MM.1S (cell line): ENCODE results near the gene MAP4.

Experiments
- DNase-seq: peaks from one replicate; pipeline ENCODE4 v3.0.0-alpha.2; 2015
- H2AFZ ChIP-seq: fragments of 300-600 bp; sonication (generic); 2 replicates; pipeline ENCODE4 v1.6.0; 2016; ENCODE audit warnings: antibody characterized with exemption, low read length
- H3F3A ChIP-seq: fragments of 300-600 bp; sonication (generic); 2 replicates; pipeline ENCODE4 v1.6.1; 2016; ENCODE audit warnings: mild to moderate bottlenecking, antibody characterized with exemption, low read length, moderate library complexity, mixed read lengths; ENCODE audit not compliant: insufficient read depth
- H3K27ac ChIP-seq: fragments of 300-600 bp; sonication (generic); 2 replicates; pipeline ENCODE4 v1.5.1; 2016; ENCODE audit warnings: mild to moderate bottlenecking, low read length
- H3K27me3 ChIP-seq: fragments of 300-600 bp; sonication (generic); replicated peaks from 2 replicates; pipeline ENCODE4 v1.6.0; 2016; ENCODE audit warnings: low read length; ENCODE audit not compliant: insufficient read depth
- H3K36me3 ChIP-seq: fragments of 300-600 bp; sonication (generic); replicated peaks from 2 replicates; pipeline ENCODE4 v1.6.1; 2016; ENCODE audit warnings: mild to moderate bottlenecking, low read length, mixed read lengths; ENCODE audit not compliant: insufficient read depth
- H3K4me1 ChIP-seq: fragments of 300-600 bp; sonication (generic); 2 replicates; pipeline ENCODE4 v1.6.1; 2016; ENCODE audit warnings: low read length, mixed read lengths
- H3K4me2 ChIP-seq: fragments of 300-600 bp; sonication (generic); 2 replicates; pipeline ENCODE4 v1.6.0; 2016; ENCODE audit warnings: low read depth, low read length
- H3K4me3 ChIP-seq: fragments of 300-600 bp; sonication (generic); 2 replicates; pipeline ENCODE4 v1.5.1; 2016; ENCODE audit warnings: low read length, mixed read lengths
- H3K79me2 ChIP-seq: fragments of 300-600 bp; sonication (generic); 2 replicates; pipeline ENCODE4 v1.6.1; 2016; ENCODE audit warnings: mixed run types, low read length, mixed read lengths
- H3K9ac ChIP-seq: fragments of 300-600 bp; sonication (generic); 2 replicates; pipeline ENCODE4 v1.6.1; 2016; ENCODE audit warnings: low read length, mixed read lengths
- H3K9me2 ChIP-seq: fragments of 300-600 bp; sonication (generic); replicated peaks from 2 replicates; pipeline ENCODE4 v1.6.1; 2016; ENCODE audit warnings: mild to moderate bottlenecking, low read length, mixed read lengths; ENCODE audit not compliant: insufficient read depth
- H3K9me3 ChIP-seq: fragments of 300-600 bp; sonication (generic); replicated peaks from 2 replicates; pipeline ENCODE4 v1.6.1; 2016; ENCODE audit warnings: mild to moderate bottlenecking, low read length, mixed read lengths; ENCODE audit not compliant: insufficient read depth
- H4K20me1 ChIP-seq: fragments of 300-600 bp; sonication (generic); 2 replicates; pipeline ENCODE4 v1.6.1; 2016; ENCODE audit warnings: mild to moderate bottlenecking, low read length, moderate library complexity, mixed read lengths; ENCODE audit not compliant: insufficient read depth
- EZH2 ChIP-seq: fragments of 300-600 bp; sonication (generic); optimal IDR thresholded peaks from 2 replicates; pipeline ENCODE3; 2017; ENCODE audit warnings: low read depth, mild to moderate bottlenecking, antibody characterized with exemption, low read length, mixed read lengths
- EZH2phosphoT487 ChIP-seq: fragments of 300-600 bp; sonication (generic); IDR thresholded peaks from 2 replicates; pipeline ENCODE4 v1.6.1; 2018; ENCODE audit warnings: antibody characterized with exemption, low read length
- TF ChIP-seq, protein P1 (sequence below): fragments of 300-600 bp; sonication (generic); IDR thresholded peaks from 2 replicates; pipeline ENCODE4 v1.5.1; 2016; ENCODE audit warnings: antibody characterized with exemption, low read length, mixed read lengths

Gene MAP4

DNA sequence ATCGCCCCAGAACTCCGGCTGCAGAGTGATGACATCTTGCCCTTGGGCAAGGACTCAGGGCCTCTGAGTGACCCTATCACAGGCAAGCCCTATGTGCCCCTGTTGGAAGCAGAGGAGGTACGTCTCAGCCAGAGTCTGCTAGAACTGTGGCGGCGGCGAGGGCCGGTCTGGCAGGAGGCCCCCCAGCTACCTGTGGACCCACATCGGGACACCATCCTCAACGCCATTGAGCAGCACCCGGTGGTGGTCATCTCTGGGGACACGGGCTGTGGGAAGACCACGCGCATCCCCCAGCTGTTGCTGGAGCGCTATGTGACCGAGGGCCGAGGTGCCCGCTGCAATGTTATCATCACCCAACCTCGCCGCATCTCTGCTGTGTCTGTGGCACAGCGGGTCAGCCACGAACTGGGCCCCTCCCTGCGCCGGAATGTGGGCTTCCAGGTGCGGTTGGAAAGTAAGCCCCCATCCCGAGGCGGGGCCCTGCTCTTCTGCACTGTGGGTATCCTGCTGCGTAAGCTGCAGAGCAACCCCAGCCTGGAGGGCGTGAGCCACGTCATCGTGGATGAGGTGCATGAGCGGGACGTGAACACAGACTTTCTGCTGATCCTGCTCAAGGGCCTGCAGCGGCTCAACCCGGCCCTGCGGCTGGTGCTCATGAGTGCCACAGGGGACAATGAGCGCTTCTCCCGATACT lies 169.9 kb downstream of the MAP4 start:
- no peak overlapping the region for H3K4me3 ChIP-seq
- no peak for DNase-seq
- H3K79me2 ChIP-seq = no peaks in the 10 kb centered on the region
- H3K4me1 ChIP-seq = no peaks in the 10 kb centered on the region
- H4K20me1 ChIP-seq = no peaks in the 10 kb centered on the region
- no peaks in the 10 kb centered on the region for H3K27me3 ChIP-seq
- no peak overlapping the region for H3K27ac ChIP-seq
- no peaks in the 10 kb centered on the region for H3K9me3 ChIP-seq
- no peaks in the 10 kb centered on the region for H3K9me2 ChIP-seq
- H3K4me2 ChIP-seq = no peak overlapping the region
- no peak overlapping the region for H3K9ac ChIP-seq
- TF ChIP-seq, protein P1, sequence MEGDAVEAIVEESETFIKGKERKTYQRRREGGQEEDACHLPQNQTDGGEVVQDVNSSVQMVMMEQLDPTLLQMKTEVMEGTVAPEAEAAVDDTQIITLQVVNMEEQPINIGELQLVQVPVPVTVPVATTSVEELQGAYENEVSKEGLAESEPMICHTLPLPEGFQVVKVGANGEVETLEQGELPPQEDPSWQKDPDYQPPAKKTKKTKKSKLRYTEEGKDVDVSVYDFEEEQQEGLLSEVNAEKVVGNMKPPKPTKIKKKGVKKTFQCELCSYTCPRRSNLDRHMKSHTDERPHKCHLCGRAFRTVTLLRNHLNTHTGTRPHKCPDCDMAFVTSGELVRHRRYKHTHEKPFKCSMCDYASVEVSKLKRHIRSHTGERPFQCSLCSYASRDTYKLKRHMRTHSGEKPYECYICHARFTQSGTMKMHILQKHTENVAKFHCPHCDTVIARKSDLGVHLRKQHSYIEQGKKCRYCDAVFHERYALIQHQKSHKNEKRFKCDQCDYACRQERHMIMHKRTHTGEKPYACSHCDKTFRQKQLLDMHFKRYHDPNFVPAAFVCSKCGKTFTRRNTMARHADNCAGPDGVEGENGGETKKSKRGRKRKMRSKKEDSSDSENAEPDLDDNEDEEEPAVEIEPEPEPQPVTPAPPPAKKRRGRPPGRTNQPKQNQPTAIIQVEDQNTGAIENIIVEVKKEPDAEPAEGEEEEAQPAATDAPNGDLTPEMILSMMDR = no peak
- TF ChIP-seq EZH2phosphoT487 (no peak), EZH2 (no peak)
- H2AFZ ChIP-seq = no peak overlapping the region
- peaks cover 24% of the 10 kb centered on the region for H3K36me3 ChIP-seq
- H3F3A ChIP-seq = no peaks in the 10 kb centered on the region; the same call in 1 of the 2 replicates

DNA sequence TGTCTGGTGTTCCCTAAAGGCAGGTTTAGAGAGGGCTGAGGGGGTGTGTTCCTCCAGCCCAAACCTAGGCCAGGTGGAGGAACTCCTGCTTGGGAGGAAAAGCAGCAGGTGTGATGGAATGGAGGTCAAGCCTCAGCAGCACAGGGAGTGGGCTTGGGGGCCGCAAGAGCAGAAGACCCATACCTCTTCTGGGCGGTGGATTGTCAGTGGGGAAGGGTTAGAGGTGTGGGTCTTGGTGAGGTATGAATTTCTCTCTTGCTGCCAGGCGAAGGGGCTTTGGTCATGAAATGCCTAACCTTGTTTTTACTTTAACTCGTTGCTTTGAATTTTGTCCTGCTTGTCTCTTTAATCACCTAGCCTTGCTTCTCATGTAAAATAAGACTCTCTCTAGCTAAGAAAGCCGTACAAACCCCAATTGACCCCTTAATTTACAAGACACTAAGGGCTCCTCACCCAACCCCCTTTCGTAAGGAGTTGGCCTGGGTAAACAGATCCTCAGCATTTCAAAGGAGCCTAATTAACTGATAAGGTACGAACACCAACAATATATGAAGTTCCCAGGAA lies 174.3 kb downstream of the MAP4 start:
- Histone ChIP-seq H2AFZ (no peak overlapping the region), H3K9ac (no peak overlapping the region), H3K36me3 (peaks cover 18% of the 10 kb centered on the region), H3K4me3 (no peak overlapping the region), H4K20me1 (no peaks in the 10 kb centered on the region), H3F3A (no peaks in the 10 kb centered on the region), H3K79me2 (peaks cover 15% of the 10 kb centered on the region), H3K4me2 (no peak overlapping the region), H3K9me3 (no peaks in the 10 kb centered on the region), H3K4me1 (no peaks in the 10 kb centered on the region), H3K27me3 (no peaks in the 10 kb centered on the region), H3K27ac (no peak overlapping the region), H3K9me2 (no peaks in the 10 kb centered on the region)
- TF ChIP-seq, protein P1 = no peak
- TF ChIP-seq EZH2phosphoT487 (no peak), EZH2 (no peak)
- DNase-seq = no peak

DNA sequence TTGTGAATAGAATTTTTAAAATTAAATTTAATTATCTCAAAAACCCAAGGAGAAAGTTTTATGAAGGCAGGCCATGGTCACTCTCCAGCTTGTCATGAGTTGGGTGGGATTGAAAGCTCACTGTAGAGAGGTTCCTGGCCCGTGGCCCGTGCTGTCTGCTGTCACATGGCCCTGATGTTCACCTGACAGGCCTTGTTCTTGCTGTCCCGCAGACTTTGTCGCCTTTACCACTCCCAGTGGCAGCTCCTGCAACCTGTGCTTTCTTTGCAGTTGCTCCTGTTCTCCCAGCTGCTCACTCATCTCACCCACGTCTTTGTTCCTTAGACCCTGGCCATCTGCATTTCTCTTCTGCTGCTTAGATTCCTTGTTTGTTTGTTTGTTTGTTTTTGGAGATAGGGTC lies 177.7 kb downstream of the MAP4 start:
- Histone ChIP-seq H2AFZ (no peak overlapping the region), H3K36me3 (peaks cover 7% of the 10 kb centered on the region), H3K27me3 (no peaks in the 10 kb centered on the region), H4K20me1 (no peaks in the 10 kb centered on the region), H3K9me3 (no peaks in the 10 kb centered on the region), H3K4me1 (no peaks in the 10 kb centered on the region), H3K27ac (no peak overlapping the region), H3F3A (no peaks in the 10 kb centered on the region), H3K9ac (no peak overlapping the region), H3K4me2 (no peak overlapping the region), H3K9me2 (no peaks in the 10 kb centered on the region), H3K79me2 (peaks cover 17% of the 10 kb centered on the region), H3K4me3 (no peak overlapping the region)
- TF ChIP-seq, protein P1 = no peak
- TF ChIP-seq EZH2 (no peak), EZH2phosphoT487 (no peak)
- DNase-seq = no peak
